HepG2 (cell line): ENCODE results near the gene FBXO33. TPM values are rescaled to one million over a fixed set of nuclear protein-coding genes. Genes with fewer than 3 reads are reported as not detected.

Experiments used
- ELF1 ChIP-seq: sonication (generic); formaldehyde crosslinking; IDR thresholded peaks from 2 replicates; pipeline ENCODE4 v1.4.0; 2020; ENCODE audit warnings: missing genetic modification reagents
- HNRNPLL ChIP-seq: fragments of 200-400 bp; formaldehyde crosslinking; IDR thresholded peaks from 2 replicates; pipeline ENCODE4 v1.6.1; 2017; ENCODE audit warnings: mild to moderate bottlenecking, low read depth, low read length; ENCODE audit not compliant: poor library complexity, severe bottlenecking
- HOMEZ ChIP-seq: IDR thresholded peaks from 2 replicates; pipeline ENCODE4 v1.6.1; 2016; ENCODE audit warnings: low read depth
- POGK ChIP-seq: sonication (generic); formaldehyde crosslinking; conservative IDR thresholded peaks from 2 replicates; pipeline ENCODE4 v1.8.0; 2022; ENCODE audit warnings: mild to moderate bottlenecking, moderate library complexity, missing genetic modification reagents
- RNF2 ChIP-seq: fragments of 450-650 bp; conservative IDR thresholded peaks from 2 replicates; pipeline ENCODE4 v1.6.1; 2016; ENCODE audit warnings: low read depth
- SNRNP70 ChIP-seq: fragments of 200-400 bp; formaldehyde crosslinking; IDR thresholded peaks from 2 replicates; pipeline ENCODE4 v1.6.1; 2017; ENCODE audit warnings: mild to moderate bottlenecking, low read depth, low read length, moderate library complexity
- THYN1 ChIP-seq: sonication (generic); formaldehyde crosslinking; IDR thresholded peaks from 2 replicates; pipeline ENCODE4 v1.8.1; 2023; ENCODE audit warnings: low read depth, mild to moderate bottlenecking, moderate library complexity, missing genetic modification reagents, borderline replicate concordance
- ZMAT3 ChIP-seq: sonication (generic); formaldehyde crosslinking; conservative IDR thresholded peaks from 2 replicates; pipeline ENCODE4 v1.7.0; 2021; ENCODE audit warnings: missing genetic modification reagents
- ZNF180 ChIP-seq: sonication (generic); formaldehyde crosslinking; IDR thresholded peaks from 2 replicates; pipeline ENCODE4 v1.4.0; 2020; ENCODE audit warnings: low read depth, missing genetic modification reagents, borderline replicate concordance
- ZNF543 ChIP-seq: sonication (generic); formaldehyde crosslinking; IDR thresholded peaks from 2 replicates; pipeline ENCODE4 v1.4.0; 2020; ENCODE audit warnings: mild to moderate bottlenecking, missing genetic modification reagents
- ZNF660 ChIP-seq: sonication (generic); formaldehyde crosslinking; IDR thresholded peaks from 2 replicates; pipeline ENCODE4 v1.5.1; 2020; ENCODE audit warnings: mild to moderate bottlenecking, low read depth, missing genetic modification reagents, borderline replicate concordance
- ZNF770 ChIP-seq: sonication (generic); formaldehyde crosslinking; IDR thresholded peaks from 2 replicates; pipeline ENCODE4 v1.5.0; 2020; ENCODE audit warnings: mild to moderate bottlenecking, missing genetic modification reagents
- polyA plus RNA-seq, 8 experiments: library from polyadenylated mRNA; depleted of rRNA in 3 of 8; stranded (reverse) in 7 of 8; unstranded in 1 of 8; fragments of >200 nt; fragmentation: Illumina TruSeq in 4 of 8; extraction: Trizol in 4 of 8; gene quantifications; 2 replicates each; pipeline versions ENCODE4 v1.2.1 to v1.2.3, GENCODE V29; 2011 to 2016; ENCODE audit warnings: low read depth in 4 of 8, missing spikeins in 1 of 8, mixed read lengths in 1 of 8; ENCODE audit not compliant: insufficient read depth in 1 of 8
- total RNA-seq, 5 experiments: library from RNA; depleted of rRNA; stranded (reverse); fragments of >200 nt; fragmentation: Illumina TruSeq; extraction: Trizol; gene quantifications; 2 replicates each; pipeline ENCODE4 v1.2.3, GENCODE V29; 2016; ENCODE audit warnings: low read depth in 1 of 5
- TF ChIP-seq, protein P1 (sequence below), 2 experiments: sonication (generic) in 1 of 2; formaldehyde crosslinking in 1 of 2; IDR thresholded peaks; 2 replicates each; pipeline versions ENCODE4 v1.6.1 to v1.9.0; 2014 to 2022; ENCODE audit warnings: antibody characterized with exemption in 1 of 2, borderline replicate concordance in 1 of 2, inconsistent platforms in 1 of 2, low read depth in 1 of 2, missing genetic modification reagents in 1 of 2

The FBXO33 gene
- total and polyA plus RNA-seq, 2 of the 13 experiments (the other 11 are each of a cell fraction or from before 2014, with no cell fraction given): 15.5 to 16.9 TPM

DNA sequence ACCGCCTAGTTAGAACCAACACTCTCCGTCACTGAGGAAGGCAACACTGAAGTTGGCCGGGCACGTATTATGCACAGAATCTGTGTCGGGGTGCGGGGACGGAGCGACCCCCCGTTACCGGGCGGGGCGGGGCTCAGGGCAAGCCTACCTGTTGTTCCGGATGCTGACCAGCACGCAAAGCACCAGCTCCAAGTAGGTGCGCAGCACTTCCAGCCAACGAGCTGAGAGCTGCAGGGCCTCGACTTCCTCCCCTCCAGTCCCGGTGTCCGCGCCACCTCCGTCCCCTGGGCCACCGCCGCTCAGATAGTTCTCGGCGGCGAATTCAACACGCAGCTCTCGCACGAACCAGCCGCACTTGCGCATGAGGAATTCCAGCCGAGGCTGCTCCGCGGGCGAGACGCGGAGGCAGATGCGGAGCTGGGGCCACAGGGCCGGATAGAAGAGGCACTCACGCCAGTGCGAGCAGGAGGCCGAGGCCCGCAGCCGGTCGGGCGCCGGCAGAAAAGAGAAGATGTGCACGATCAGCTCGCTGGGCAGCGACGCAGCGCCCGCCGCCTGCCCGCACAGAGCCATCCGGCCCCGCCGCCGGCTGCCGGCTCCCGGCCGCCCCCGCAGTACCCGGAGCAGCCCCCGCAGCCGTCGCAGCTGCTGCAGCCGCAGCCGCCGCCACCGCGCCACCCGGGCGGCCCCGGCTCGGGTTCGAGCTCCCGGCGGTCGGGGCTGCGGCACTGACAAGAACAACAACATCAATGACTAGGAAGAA lies 636 bp downstream of the FBXO33 start (continued):
- TF ChIP-seq, protein P1, sequence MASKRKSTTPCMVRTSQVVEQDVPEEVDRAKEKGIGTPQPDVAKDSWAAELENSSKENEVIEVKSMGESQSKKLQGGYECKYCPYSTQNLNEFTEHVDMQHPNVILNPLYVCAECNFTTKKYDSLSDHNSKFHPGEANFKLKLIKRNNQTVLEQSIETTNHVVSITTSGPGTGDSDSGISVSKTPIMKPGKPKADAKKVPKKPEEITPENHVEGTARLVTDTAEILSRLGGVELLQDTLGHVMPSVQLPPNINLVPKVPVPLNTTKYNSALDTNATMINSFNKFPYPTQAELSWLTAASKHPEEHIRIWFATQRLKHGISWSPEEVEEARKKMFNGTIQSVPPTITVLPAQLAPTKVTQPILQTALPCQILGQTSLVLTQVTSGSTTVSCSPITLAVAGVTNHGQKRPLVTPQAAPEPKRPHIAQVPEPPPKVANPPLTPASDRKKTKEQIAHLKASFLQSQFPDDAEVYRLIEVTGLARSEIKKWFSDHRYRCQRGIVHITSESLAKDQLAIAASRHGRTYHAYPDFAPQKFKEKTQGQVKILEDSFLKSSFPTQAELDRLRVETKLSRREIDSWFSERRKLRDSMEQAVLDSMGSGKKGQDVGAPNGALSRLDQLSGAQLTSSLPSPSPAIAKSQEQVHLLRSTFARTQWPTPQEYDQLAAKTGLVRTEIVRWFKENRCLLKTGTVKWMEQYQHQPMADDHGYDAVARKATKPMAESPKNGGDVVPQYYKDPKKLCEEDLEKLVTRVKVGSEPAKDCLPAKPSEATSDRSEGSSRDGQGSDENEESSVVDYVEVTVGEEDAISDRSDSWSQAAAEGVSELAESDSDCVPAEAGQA (IDR thresholded peaks at IDR 0.05; ENCODE audit: low read depth): no peak
- TF ChIP-seq, protein P1 (CRISPR knock-in tag; IDR thresholded peaks at IDR 0.05; ENCODE audit: borderline replicate concordance): no peak
- TF ChIP-seq POGK (CRISPR knock-in tag) (peak; percentile 13; the same call in 1 of the 2 replicates), SNRNP70 (no peak), ZNF180 (CRISPR knock-in tag) (no peak), ZNF543 (CRISPR knock-in tag) (no peak), RNF2 (no peak), HOMEZ (0 out of 2 replicates have a peak, but pooled peaks have one; percentile 44), HNRNPLL (peak; percentile 91), THYN1 (no peak), ZNF770 (no peak), ELF1 (CRISPR knock-in tag) (peak; percentile 68), ZMAT3 (CRISPR knock-in tag) (peak; percentile 2; the same call in 1 of the 2 replicates), ZNF660 (CRISPR knock-in tag) (no peak)
